Ovary (tissue), 3 donors: ENCODE results near the gene TAPBP.

Source experiments
- CTCF ChIP-seq, 3 donors: fragments of 450-650 bp in 2 of 3; fragments of 200-600 bp in 1 of 3; IDR thresholded peaks; one replicate each; pipeline versions ENCODE4 v1.5.1 to v1.8.0; 2016 to 2022; ENCODE audit warnings: antibody characterized with exemption in 3 of 3, mild to moderate bottlenecking in 1 of 3
- EP300 ChIP-seq: sonication (generic); formaldehyde crosslinking; IDR thresholded peaks from one replicate; pipeline ENCODE4 v1.6.1; 2017; ENCODE audit warnings: antibody characterized with exemption
- POLR2A ChIP-seq: fragments of 450-650 bp; IDR thresholded peaks from one replicate; pipeline ENCODE4 v1.6.1; 2017; ENCODE audit warnings: antibody characterized with exemption, mild to moderate bottlenecking, moderate library complexity
- donor health status: DM: no; HTN: no; CAD: no.

- TF ChIP-seq CTCF (IDR thresholded peaks at IDR 0.05) = no peak
- no peak for TF ChIP-seq POLR2A
- TF ChIP-seq EP300 = no peak
These were observed 36.1 kb downstream of the TAPBP start for GRCh38 chr6:33277663-33278391.
